ENCODE data around the gene ADIPOQ.

- TF ChIP-seq POLR2A (IDR thresholded peaks at IDR 0.05) (no peak), CTCF (IDR thresholded peaks at IDR 0.05) (no peak), POLR2AphosphoS5 (IDR thresholded peaks at IDR 0.05) (no peak), EP300 (IDR thresholded peaks at IDR 0.05) (no peak)
These were observed 16.0 kb upstream of the ADIPOQ start for GRCh38 chr3:186826410-186826975.
